Endothelial cell of umbilical vein (primary cell): Measurements from ENCODE around the gene CNTNAP4. TPM values are rescaled to one million over a fixed set of nuclear protein-coding genes. Genes with fewer than 3 reads are reported as not detected.

ENCODE experiments used
- BruUV-seq: library from RNA; stranded (reverse); fragments of 400-500 nt; replicated peaks from 2 replicates; lab custom pipeline; 2021; lab: Mats Ljungman, UMichigan
- CTCF ChIA-PET: fragments of 300-600, 350-600 bp; sonication (Branson Sonifier 250); formaldehyde crosslinking; loops from one replicate; lab custom pipeline; 2021; ENCODE audit warnings: antibody characterized with exemption, inconsistent platforms; lab: Charles Lee
- POLR2A ChIA-PET: fragments of 300-600, 350-600 bp; sonication (Branson Sonifier 250); formaldehyde crosslinking; loops from one replicate; lab custom pipeline; 2021; ENCODE audit warnings: antibody characterized with exemption, inconsistent platforms; lab: Charles Lee
- DNase-seq: peaks from one replicate; pipeline ENCODE4 v3.0.0-alpha.2; 2011; ENCODE audit warnings: low read depth, low spot score
- FAIRE-seq: peaks from 2 replicates; lab custom pipeline; 2011; peaks lifted over from hg19 to GRCh38; lab: Jason Lieb, UNC
- H2AFZ ChIP-seq: 2 replicates; pipeline ENCODE4 v1.6.0; 2012; ENCODE audit warnings: low read depth, low read length, control low read depth, inconsistent platforms
- H3K27ac ChIP-seq: 2 replicates; pipeline ENCODE4 v1.5.1; 2011; ENCODE audit warnings: low read depth, mild to moderate bottlenecking, control low read depth, low read length, moderate library complexity; ENCODE audit not compliant: insufficient read depth
- H3K27me3 ChIP-seq, 2 experiments: 2 replicates each; pipeline versions ENCODE4 v1.6.0 to v1.6.1; 2011; ENCODE audit warnings: low read length in 2 of 2, mixed read lengths in 1 of 2; ENCODE audit not compliant: control insufficient read depth in 2 of 2, insufficient read depth in 2 of 2
- H3K36me3 ChIP-seq, 2 experiments: 2 replicates in 1 of 2; 3 replicates in 1 of 2; pipeline ENCODE4 v1.5.1; 2011; ENCODE audit warnings: low read length in 2 of 2, mild to moderate bottlenecking in 1 of 2, moderate library complexity in 1 of 2; ENCODE audit not compliant: control insufficient read depth in 2 of 2, insufficient read depth in 2 of 2; ENCODE audit errors: extremely low read depth in 1 of 2
- H3K4me1 ChIP-seq: 3 replicates; pipeline ENCODE4 v1.5.1; 2011; ENCODE audit warnings: mild to moderate bottlenecking, low read length; ENCODE audit not compliant: control insufficient read depth, insufficient read depth; ENCODE audit errors: extremely low read depth
- H3K4me2 ChIP-seq: 2 replicates; pipeline ENCODE4 v1.6.1; 2011; ENCODE audit warnings: low read length, control low read depth, mixed read lengths; ENCODE audit not compliant: insufficient read depth
- H3K4me3 ChIP-seq, 3 experiments: fragments of 200-600 bp in 1 of 3; sonication (generic), shearing (Covaris generic) in 1 of 3; replicated peaks in 1 of 3; 2 replicates each; pipeline ENCODE4 v1.5.1; 2011 to 2016; ENCODE audit warnings: control low read depth in 3 of 3, low read length in 3 of 3, mild to moderate bottlenecking in 2 of 3, inconsistent platforms in 1 of 3, low read depth in 1 of 3, moderate library complexity in 1 of 3; ENCODE audit not compliant: insufficient read depth in 1 of 3
- H3K79me2 ChIP-seq: 2 replicates; pipeline ENCODE4 v1.6.0; 2012; ENCODE audit warnings: low read length, inconsistent platforms; ENCODE audit not compliant: control insufficient read depth, insufficient read depth
- H3K9ac ChIP-seq: replicated peaks from 2 replicates; pipeline ENCODE3; 2011; ENCODE audit warnings: low read length, control low read depth; ENCODE audit not compliant: insufficient read depth; ENCODE audit errors: extremely low read depth
- H3K9me1 ChIP-seq: replicated peaks from 3 replicates; pipeline ENCODE4 v1.6.0; 2011; ENCODE audit warnings: mild to moderate bottlenecking, low read length; ENCODE audit not compliant: control insufficient read depth, insufficient read depth; ENCODE audit errors: extremely low read depth
- H3K9me3 ChIP-seq: replicated peaks from 2 replicates; pipeline ENCODE4 v1.5.1; 2012; ENCODE audit warnings: low read length, inconsistent platforms; ENCODE audit not compliant: control insufficient read depth, insufficient read depth
- H4K20me1 ChIP-seq: replicated peaks from 2 replicates; pipeline ENCODE3; 2011; ENCODE audit warnings: mild to moderate bottlenecking, low read length; ENCODE audit not compliant: control insufficient read depth, insufficient read depth; ENCODE audit errors: extremely low read depth
- EZH2 ChIP-seq: IDR thresholded peaks from 2 replicates; pipeline ENCODE4 v1.6.1; 2012; ENCODE audit warnings: borderline replicate concordance, low read depth, mild to moderate bottlenecking, moderate library complexity, low read length, inconsistent platforms; ENCODE audit not compliant: severe bottlenecking
- FOS ChIP-seq: IDR thresholded peaks from 2 replicates; pipeline ENCODE4 v1.6.1; 2011; ENCODE audit warnings: mild to moderate bottlenecking, low read length, moderate library complexity, borderline replicate concordance; ENCODE audit not compliant: insufficient read depth
- GATA2 ChIP-seq: IDR thresholded peaks from 2 replicates; pipeline ENCODE4 v1.7.0; 2011; ENCODE audit warnings: low read depth, mild to moderate bottlenecking, moderate library complexity, mixed read lengths, low read length; ENCODE audit not compliant: insufficient read length, insufficient read depth
- JUN ChIP-seq: IDR thresholded peaks from 2 replicates; pipeline ENCODE4 v1.6.1; 2011; ENCODE audit warnings: borderline replicate concordance, low read depth; ENCODE audit not compliant: insufficient read length, insufficient read depth
- MYC ChIP-seq: IDR thresholded peaks from one replicate; pipeline ENCODE4 v1.6.1; 2011; ENCODE audit warnings: mild to moderate bottlenecking, low read depth, low read length
- POLR2A ChIP-seq: IDR thresholded peaks from 2 replicates; pipeline ENCODE4 v1.6.1; 2012; ENCODE audit warnings: low read depth, mild to moderate bottlenecking, control low read depth, low read length
- POLR2AphosphoS5 ChIP-seq: IDR thresholded peaks from 2 replicates; pipeline ENCODE4 v1.6.1; 2012; ENCODE audit warnings: low read depth, mild to moderate bottlenecking, control low read depth, low read length, moderate library complexity; ENCODE audit not compliant: insufficient read depth
- dilution Hi-C: fragments of 300-500 bp; cut with MboI; formaldehyde crosslinking; loops from one replicate; pipeline ENCODE4 v1.15.0; 2019; ENCODE audit warnings: low sequenced_read_pairs; ENCODE audit not compliant: extremely low pct_ligation_motif_present
- intact Hi-C: fragments of 100-400 bp; cut with micrococcal nuclease; formaldehyde crosslinking; loops from one replicate; pipeline ENCODE4 v1.10.0; 2022
- polyA plus RNA-seq, 4 experiments: library from polyadenylated mRNA; depleted of rRNA in 3 of 4; stranded (reverse) in 3 of 4; unstranded in 1 of 4; fragments of >200 nt; gene quantifications; 2 replicates each; pipeline versions ENCODE4 v1.2.1 to v1.2.3, GENCODE V29; 2011 to 2012; ENCODE audit warnings: missing spikeins in 1 of 4
- total RNA-seq: library from RNA; stranded (reverse); gene quantifications from 2 replicates; pipeline ENCODE4 v1.2.3, GENCODE V29; 2021
- TF ChIP-seq, protein P1 (sequence below), 2 donors: IDR thresholded peaks; 1 replicate in 1 of 2; 2 replicates in 1 of 2; pipeline ENCODE4 v1.5.1; 2011; ENCODE audit warnings: low read length in 2 of 2, mild to moderate bottlenecking in 2 of 2, moderate library complexity in 2 of 2, control low read depth in 1 of 2, inconsistent platforms in 1 of 2, low read depth in 1 of 2; ENCODE audit not compliant: insufficient read depth in 1 of 2; ENCODE audit errors: extremely low read depth in 1 of 2
- TF ChIP-seq, protein P2 (sequence below): IDR thresholded peaks from 2 replicates; pipeline ENCODE4 v1.6.1; 2011; ENCODE audit not compliant: insufficient read depth, insufficient read length

CNTNAP4 gene
- total and polyA plus RNA-seq, 2 donors (not counting 3 experiments of a cell fraction or from before 2014, with no cell fraction given): not detected

DNA sequence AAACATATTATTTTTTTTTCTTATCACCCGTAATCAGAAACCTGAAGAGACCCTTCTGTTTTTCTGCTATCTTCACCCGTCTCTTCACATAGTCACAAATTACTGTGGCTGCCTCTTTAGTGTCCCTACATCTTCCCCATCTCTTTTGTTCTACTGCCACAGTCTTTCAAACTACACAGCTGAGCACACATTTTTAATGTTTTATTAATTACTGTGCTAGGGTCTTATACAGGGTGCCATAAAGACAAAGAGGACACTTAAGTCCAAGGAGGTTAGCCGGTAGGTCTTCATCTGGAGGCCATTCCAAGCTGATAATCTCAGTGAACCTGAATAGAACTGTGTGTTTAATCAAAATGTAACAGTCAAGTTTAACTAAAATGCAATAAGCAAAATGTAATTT lies 20.7 kb downstream of the CNTNAP4 start:
- no peak overlapping the region for H2AFZ ChIP-seq
- no peak overlapping the region for H3K9ac ChIP-seq
- H3K27ac ChIP-seq: no peak overlapping the region
- no peak overlapping the region for H3K4me2 ChIP-seq
- BruUV-seq: no TSS peak
- no peak for TF ChIP-seq EZH2
- no peak for TF ChIP-seq FOS
- no peak for TF ChIP-seq GATA2
- H3K4me3 ChIP-seq: no peak overlapping the region
- H3K27me3 ChIP-seq: no peaks in the 10 kb centered on the region
- no peaks in the 10 kb centered on the region for H3K36me3 ChIP-seq
- DNase-seq (no peak), FAIRE-seq (no peak)
- H3K9me1 ChIP-seq: no peaks in the 10 kb centered on the region
- H3K79me2 ChIP-seq: no peaks in the 10 kb centered on the region
- no peaks in the 10 kb centered on the region for H3K4me1 ChIP-seq
- ChIA-PET POLR2A (no interaction called here), CTCF (no interaction called here)
- intact Hi-C loops: no loop called here
- H3K9me3 ChIP-seq: no peaks in the 10 kb centered on the region
- dilution Hi-C loops: no loop called here
- H4K20me1 ChIP-seq: no peaks in the 10 kb centered on the region

DNA sequence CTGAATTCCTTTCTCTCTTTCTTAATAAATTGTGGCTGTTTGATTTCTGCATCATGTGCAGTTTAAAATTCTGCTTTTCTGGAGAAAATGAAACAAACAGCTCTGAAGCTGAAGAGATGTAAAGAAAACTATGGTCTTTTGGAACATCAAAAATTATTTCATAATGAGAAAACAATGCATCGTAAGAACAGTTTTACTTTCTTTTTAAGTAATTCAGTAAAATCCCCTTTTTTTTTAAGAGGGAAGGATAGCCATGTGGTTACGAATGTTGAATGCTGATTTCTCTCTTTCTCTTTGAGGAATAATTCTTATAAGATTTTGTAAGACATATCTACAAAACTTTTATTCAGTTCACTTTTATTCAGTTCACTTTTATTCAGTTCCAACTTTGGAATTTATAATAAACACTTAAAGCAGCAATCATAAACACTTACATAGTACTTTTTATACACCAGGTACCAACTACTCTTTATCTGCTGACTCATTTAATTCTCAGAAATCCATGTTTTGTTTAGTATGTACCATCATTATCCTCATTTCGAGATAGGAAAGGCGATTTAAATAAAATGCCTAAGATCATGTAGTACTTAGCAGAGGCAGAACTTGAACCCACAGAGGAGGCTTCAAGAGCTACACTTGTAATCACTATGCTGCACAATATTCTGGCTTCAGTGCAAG lies 26.6 kb downstream of the CNTNAP4 start:
- H3K4me2 ChIP-seq: no peak overlapping the region
- no peaks in the 10 kb centered on the region for H3K9me3 ChIP-seq
- no peaks in the 10 kb centered on the region for H4K20me1 ChIP-seq
- no peak overlapping the region for H2AFZ ChIP-seq
- CTCF ChIA-PET: no interaction called here
- POLR2A ChIA-PET: no interaction called here
- no peak overlapping the region for H3K27ac ChIP-seq
- H3K9ac ChIP-seq: no peak overlapping the region
- DNase-seq (no peak), FAIRE-seq (no peak)
- TF ChIP-seq POLR2A (no peak), POLR2AphosphoS5 (no peak), GATA2 (no peak), FOS (no peak), JUN (no peak), EZH2 (no peak), MYC (no peak)
- TF ChIP-seq, protein P1, sequence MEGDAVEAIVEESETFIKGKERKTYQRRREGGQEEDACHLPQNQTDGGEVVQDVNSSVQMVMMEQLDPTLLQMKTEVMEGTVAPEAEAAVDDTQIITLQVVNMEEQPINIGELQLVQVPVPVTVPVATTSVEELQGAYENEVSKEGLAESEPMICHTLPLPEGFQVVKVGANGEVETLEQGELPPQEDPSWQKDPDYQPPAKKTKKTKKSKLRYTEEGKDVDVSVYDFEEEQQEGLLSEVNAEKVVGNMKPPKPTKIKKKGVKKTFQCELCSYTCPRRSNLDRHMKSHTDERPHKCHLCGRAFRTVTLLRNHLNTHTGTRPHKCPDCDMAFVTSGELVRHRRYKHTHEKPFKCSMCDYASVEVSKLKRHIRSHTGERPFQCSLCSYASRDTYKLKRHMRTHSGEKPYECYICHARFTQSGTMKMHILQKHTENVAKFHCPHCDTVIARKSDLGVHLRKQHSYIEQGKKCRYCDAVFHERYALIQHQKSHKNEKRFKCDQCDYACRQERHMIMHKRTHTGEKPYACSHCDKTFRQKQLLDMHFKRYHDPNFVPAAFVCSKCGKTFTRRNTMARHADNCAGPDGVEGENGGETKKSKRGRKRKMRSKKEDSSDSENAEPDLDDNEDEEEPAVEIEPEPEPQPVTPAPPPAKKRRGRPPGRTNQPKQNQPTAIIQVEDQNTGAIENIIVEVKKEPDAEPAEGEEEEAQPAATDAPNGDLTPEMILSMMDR (IDR thresholded peaks at IDR 0.05; ENCODE audit: extremely low read depth in 1 of 2, insufficient read depth in 1 of 2, low read depth in 1 of 2, low read length in 2 of 2): no peak
- TF ChIP-seq, protein P2, sequence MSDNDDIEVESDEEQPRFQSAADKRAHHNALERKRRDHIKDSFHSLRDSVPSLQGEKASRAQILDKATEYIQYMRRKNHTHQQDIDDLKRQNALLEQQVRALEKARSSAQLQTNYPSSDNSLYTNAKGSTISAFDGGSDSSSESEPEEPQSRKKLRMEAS: no peak
- no peaks in the 10 kb centered on the region for H3K4me1 ChIP-seq
- H3K79me2 ChIP-seq: no peaks in the 10 kb centered on the region
- intact Hi-C loops (no loop called here), dilution Hi-C loops (no loop called here)
- BruUV-seq: no TSS peak
- H3K36me3 ChIP-seq: no peaks in the 10 kb centered on the region
- H3K27me3 ChIP-seq: no peaks in the 10 kb centered on the region
- H3K4me3 ChIP-seq: no peak overlapping the region
- no peaks in the 10 kb centered on the region for H3K9me1 ChIP-seq
